ENCODE results near the gene SPACA9.

Gene SPACA9

DNA sequence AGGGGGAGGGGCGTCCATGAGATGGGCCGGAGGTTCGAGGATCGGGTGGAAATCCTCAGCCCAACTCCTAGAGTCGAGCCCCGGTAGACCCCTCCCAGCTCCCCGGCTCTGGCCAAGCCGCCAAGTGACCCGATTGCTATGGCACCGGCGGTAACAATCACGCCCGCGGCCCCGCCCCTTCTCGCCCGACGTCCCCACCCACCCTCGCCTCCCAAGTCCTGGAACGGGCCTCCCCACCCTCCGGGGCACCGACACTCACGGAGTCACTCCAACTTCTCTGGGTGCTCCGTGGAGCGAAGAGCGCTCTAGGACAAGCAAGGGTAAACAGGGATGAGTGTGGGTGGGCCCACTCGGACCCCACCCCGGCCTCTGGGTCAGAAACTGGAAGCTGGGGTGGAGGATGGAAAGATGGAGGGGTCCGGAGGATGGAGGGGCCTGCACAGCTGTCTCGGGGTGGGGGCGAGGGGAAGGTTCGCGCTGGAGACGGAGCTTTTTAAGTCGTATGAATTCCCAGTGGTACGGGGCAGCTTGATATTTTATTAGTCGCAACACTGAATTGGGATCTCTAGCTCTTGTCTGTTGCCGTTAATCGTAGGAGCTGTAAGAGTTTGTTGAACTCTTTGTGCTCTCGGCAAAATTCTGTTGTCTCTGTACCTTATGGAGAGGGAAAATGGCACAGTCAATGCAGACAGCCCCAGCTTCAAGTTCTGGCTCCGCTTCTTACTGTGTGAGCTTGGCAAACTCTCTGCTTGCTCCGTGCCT lies at the start of gene SPACA9:
Gene SPACA9, plus strand, starts transcription at position 204 of the 762 bp plus-strand sequence. CDS start 5,050 bp downstream, outside the sequence.
- DNase-seq = no peak

DNA sequence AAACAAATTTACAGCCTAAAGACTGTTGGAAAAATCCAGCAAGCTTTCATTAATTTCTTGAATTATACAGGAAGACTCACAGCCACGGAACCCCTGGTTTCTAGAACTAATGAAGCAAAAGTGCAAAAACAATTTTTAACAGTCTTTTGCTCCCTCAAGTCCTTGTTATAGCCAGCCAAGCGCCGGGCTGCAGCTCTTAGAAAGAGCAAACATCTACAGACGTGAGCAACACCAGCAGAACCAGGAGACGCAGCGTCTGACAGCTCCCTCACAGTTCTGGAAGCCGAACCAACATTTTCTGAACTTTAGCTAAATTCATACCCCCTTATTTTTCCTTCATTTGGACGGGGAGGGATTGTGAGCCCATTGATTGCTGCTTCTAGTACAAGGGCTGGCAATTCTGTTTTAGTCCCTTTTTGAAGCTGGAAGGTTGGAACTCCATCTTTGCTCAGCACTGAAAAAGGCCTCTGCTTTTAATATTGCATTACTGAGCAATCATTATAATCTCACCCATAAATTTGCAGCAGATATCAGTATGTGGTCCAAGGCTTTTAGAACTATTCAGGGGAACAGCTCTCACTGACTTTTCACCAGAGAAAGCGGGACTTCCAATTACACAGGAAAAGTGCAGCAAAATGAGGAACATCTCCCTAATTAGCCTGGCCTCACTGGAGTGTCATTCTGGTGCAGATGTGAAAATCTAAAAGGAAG lies 46.4 kb upstream of the SPACA9 start:
- no peak for DNase-seq

DNA sequence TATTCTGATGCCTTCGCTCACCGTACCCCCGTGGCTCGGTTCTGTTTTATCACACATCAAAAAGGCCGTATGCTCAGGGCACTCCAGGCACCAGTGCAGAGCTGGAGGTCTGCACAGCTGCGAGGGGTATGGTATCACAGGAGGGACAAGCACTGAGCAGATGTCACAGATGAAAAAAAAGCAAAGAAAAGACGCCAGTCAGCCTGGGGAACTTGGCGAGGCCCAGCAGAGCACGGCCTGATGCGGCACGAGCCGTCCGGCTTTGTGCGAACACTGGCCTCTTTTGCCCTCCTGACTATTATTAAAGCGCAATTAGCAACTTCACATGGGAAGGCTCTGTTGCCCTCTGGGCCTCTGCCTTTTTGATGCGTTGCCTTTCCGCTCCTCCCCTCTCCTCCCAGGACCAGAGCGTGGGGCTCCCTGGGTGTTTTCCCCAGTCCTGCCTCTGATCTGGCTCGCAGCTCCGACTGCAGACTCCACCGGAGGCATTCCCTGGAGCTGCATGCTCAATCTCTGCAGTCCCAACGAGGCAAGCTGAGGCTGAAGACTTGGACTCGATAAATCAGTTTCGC lies 45.1 kb upstream of the SPACA9 start:
- no peak for DNase-seq

DNA sequence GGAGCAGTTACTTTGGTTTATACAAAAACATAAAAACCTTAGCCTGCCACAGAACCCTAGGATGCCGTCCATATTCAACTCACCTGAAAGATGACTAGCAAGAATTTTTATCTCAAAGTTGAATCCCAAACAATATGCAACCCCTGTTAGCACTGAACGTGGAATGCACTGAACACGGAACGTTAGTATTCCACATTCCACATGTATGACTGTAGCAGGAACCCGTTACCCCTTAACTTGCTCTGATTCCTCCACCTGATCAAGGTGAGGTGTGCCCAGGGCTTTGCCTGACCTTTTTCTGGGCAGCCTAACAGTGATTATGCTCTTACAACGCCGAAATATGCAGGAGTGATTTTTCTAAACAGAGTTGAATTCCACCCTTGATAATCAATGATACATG lies 44.4 kb upstream of the SPACA9 start:
- no peak for DNase-seq

DNA sequence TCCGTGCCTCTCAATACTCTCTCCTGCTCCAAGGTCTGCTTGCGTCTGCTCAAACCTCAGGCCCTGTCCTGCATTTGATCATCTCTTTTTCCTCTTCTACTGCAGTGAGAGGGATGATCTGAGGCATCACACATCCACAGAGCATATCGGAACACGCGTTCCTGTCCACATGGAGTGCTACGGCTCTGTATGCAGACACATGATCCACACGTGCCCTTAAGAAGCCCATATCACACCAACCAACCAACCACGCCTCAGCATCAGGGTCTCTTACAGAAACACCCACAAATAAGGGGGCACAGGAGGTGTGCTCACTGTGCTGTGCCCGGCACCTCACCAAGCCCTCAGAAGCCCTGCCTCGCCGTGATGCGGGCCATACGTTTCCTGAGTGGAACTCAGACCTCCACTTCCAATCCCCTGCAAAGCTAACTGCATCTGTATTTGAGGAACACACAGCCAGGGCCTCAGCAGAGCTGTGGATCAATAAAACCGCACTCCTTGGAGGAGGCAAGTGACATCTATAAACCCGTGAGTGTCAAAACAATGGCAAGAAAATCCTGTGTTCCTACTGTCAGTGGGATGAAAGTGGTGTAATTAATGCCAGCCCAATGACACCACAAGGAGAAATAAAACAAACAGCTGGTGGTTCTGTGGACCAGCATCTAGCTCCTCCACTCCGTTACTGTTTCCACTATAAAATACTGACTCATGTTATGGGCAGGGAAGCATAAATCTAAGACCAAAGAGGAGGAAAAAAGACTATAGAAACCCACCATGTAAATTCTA lies 41.0 kb upstream of the SPACA9 start:
- DNase-seq = no peak

DNA sequence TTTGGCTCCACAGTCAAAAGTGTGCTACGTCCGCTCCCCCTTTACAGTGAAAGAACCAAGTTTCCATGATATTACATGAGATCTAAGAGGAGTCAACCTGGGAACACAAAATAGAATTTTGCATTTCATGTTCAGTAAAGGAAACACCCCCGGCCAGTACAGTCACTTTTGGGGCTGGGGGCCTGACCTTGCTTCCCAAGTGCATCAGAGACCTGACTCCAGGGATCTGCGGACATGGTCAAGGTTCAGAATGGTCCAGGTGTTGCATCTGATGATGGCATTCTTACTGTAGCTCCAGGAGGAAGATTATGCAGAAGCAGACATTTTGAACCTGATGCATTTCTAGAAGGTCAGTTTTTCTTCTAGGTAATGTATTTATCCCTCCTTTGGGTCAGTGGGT lies 40.4 kb upstream of the SPACA9 start:
- DNase-seq = no peak

DNA sequence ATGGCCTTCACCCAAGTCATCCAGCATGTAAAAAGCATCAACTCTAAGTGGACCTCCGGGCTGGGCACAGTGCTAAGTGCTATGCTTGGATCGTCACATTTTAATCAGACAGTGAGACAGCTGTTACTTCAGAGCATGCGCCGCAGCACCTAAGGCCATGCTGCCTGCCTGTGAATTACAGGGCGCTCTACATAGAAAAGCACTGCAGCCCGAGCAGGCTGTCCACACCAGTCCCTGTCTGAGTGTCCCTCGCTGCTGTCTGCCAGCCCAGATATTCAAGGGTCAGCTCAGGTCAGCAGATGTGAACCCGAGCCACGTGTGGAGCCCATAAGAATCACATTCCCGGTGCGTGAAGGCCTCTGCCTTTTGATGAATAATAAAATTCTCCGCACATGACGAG lies 37.7 kb upstream of the SPACA9 start:
- no peak for DNase-seq

DNA sequence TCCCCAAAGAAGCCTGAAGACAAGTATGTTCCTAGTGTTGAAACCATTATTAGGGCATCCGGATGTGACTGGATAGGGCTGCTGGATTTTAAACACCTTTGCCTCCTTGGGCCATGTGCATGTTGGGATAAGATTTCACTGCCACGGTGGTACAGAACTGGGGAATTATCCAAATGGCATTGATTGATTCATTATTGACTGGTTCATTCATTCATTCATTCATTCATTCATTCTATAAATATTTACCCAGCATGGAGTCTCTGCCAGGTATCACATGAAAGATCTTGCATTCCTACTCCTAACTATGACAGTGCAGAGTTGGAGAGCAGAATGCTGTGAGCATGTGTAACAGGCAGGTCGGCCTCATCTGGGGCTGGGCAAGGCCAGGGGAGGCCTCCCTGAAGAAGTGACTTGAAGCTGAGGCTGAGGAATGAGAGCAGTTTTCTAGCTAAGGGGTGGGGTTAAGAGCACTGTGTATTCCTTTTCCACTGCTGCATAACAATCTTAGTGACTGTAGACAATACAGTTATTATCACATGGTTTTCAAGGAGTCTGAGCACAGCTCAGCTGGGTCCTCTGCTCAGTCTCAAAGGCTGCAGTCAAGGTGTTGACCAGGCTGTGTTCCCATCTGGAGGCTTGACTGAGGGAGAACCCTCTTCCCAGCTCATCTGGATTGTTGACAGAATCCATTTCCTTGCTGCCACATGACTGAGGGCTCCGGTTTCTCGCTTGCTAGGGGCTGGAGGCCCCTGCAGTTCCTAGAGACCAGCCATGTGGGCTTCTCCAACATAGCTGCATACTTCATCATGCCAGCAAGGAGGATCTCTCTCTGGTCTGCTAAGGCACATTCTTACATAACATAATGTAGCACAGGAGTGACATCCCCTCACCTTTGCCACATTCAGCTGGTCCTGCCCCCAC lies 36.3 kb upstream of the SPACA9 start:
- no peak for DNase-seq

DNA sequence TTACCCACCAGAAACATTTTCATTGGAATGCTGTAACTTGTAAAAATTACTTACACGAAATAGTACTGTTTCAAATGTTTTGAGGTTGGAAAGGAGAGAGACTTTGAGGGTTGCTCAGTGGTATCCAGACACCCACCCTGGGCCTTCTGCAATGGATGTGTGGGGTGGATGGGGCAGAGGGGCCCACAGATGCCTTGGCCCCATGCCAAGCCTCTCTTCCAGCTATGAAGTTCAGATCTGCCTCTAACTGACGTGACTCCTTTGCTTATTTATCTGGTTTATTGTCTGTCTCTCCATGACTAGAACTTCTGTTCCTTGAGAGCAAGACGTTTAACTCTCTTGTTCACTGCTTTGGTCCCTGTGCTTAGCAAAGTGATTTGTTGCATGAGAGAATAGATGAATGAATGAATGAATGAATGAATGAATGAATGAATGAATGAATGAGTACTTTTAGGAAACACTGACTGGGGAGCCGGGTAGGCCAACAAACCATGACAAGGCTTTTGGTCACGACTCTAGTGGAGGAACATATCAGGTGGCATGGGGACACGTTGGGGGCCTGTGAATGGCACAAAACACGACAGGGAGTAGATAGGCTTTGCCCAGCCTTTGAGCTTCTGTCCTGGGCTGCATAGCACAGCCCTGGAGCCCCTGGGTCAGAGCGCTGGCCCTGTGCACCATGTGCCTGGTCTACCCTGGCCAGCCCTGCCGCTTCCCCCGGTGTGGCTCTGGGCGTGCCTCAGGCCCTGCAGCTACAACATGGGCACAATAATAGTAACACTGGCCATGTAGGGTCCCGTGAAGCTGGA lies 32.4 kb upstream of the SPACA9 start:
- no peak for DNase-seq

DNA sequence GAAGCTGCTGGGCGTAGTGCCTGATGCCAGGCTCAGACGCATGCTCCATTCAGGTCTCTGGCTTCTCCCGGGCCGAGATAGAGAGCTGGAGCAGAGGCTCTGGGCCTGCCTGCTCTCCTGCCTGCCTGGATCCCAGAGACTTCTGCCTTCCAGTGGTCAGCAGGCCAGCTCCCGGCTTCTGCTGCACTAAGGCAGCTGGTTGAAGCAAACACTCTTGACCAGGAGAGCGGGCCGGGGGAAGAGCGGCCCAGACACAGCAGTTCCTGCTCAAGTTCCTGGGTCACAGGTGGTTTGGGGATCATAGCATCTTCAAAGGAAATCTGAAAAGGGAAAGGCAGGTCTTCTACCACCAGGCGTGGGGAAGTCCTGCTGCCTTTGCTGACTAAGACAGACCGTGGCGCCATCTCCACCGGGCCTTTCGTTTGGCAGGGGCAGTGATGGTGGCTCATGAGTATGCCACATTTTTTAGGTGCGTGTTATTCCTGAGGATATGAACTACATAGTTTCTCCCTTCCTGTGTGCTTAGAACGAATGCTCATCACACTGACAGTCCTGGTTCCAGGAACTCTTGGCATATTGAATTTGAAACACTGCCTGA lies 31.7 kb upstream of the SPACA9 start:
- no peak for DNase-seq

DNA sequence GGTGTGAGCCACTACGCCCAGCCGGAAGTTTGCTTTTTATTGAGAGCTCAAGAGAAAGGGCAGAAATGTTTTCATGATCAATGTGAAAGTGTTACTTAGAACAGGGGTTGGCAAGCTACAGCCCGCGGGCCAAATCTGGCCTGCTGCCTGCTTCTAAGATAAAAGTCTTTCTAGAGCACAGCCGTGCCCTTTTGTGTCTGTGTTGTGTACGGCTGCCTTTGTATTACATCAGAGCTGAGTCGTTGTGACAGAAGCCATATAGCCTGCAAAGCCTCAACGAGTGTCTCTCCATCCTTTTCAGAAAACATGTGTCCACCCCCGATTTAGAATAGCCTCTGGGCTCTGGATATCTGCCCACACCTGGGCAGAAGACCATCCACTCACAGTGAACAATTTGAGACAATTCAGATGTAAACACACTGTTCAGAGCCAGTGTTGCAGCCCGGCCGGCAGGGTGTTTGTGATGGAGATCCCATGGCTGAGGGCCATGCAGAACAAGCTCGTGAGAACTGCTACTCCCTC lies 29.5 kb upstream of the SPACA9 start:
- no peak for DNase-seq

DNA sequence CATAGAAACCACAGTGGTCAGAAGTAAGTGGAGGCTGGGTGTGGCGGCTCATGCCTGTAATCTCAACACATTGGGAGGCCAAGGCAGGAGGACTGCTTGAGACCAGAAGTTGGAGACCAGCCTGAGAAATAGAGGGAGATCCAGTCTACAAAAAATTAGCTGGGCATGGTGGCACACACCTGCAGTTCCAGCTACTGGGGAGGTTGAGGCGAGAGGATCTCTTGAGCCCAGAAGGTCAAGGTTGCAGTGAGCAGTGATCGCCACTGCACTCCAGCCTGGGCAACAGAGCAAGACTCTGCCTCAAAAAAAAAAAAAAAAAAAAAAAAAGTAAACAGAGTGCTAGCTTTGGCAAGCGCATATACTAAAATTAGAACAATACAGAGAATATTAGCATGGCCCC lies 25.2 kb upstream of the SPACA9 start:
- no peak for DNase-seq

DNA sequence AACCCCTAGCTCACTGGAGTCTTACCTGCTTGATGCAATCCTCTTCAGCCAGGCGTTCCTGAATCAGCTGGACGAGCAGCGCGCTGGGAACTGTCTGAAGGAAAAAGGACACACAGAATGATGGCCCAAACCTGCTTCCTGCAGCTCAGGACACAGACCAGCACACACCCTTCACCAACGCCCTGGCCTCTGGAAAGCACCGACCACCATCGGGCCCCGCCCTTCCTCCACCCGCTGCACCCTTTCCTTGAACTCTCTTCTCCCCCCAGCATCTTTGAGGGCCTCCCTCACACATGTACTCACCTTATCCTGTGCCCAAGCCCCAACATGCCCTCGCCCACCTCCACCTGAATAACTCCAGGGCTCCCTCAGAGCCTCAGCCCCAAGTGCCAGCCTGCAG lies 23.9 kb upstream of the SPACA9 start:
- no peak for DNase-seq

DNA sequence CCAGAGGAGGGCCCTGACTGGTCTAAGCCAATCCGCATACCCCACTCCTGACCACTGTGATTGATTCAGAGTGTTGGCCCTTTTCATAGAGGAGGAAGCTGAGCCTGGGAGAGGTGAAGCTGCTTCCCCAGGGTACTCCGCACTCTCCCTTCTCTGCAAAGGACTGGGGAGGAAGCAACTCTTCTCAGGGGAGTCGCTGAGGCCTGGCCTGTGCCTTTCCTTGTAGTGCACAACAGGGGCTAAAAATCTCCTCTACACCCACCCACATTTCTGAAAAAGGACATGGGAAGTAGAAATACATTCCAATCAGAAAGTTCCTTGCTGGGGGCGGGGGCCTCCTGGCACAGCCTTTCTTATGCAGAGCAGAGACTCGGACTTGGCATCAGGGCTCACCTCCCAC lies 22.8 kb upstream of the SPACA9 start:
- DNase-seq = no peak

DNA sequence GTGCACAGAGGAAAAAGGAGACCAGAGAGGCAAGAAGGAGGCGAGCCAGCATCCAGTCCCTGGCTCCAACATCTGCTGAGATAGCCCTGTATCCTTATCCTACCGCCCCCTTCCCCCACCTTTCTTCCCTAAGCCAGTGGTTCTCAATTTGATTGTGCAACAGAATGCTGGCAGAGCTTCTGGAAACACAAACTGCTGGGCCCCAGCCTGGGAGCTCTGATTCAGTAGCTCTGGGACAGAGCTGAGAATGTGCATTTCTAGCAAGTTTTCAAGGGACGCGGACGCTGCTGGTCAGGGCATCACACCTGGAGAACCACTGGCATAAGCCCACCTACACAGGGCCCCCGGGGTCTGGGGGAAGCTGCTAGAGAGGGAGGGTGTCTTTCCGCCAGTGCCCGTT lies 21.7 kb upstream of the SPACA9 start:
- no peak for DNase-seq

DNA sequence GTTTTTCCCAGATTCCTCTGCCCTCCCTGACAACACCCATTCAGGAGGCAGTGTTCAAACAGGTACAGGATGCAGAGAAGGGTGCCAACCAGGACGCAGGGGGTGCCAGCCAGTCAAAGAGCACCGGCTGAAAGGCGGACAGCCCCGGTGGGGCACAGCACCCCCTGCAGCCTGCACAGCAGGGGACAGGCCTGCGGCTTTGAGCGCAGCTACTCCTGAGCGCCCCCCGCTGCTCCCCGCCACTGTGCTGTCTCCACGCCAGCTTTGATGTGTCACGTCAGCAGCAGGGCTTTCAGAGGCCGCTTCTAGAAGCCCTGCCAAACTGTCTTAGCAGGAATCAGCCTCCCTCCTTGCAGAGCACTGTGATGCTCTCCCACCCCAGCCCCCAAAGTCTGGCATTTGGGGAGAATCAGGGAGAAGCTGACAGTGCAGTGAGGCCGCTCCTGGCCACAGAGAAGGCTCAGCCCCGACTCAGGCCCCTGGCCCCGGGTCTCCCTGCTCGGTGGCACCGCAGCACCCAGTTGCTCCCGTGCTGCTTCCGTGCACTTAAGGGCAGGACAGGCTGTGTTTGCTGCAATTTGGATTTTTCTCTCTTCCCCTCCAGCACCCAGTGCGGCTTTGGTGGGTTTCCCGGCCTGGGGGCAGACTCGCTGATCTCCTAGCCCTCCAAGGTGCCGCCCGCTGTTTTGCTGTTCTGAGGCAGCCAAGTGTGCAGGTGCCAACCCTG lies 20.9 kb upstream of the SPACA9 start:
- DNase-seq = no peak

DNA sequence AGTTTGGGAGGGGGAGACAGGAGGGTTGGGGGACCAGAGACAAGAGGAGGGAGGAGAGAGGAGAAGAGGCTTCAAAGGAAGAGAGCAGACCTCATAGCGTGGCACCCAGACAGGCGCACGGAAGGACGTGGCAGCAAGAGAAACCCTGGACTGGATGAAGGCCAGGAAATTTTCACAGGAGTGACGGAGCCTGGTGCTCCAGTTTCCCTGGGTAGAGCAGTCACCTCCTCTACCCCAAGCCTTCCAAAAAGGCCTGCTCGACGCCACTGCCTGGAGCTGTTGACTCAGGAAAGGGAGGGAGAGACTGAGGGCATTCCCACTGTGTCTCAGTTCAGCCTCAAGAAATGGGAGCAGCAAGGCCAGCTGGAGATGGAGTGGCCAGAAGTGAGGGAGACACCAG lies 19.9 kb upstream of the SPACA9 start:
- no peak for DNase-seq

DNA sequence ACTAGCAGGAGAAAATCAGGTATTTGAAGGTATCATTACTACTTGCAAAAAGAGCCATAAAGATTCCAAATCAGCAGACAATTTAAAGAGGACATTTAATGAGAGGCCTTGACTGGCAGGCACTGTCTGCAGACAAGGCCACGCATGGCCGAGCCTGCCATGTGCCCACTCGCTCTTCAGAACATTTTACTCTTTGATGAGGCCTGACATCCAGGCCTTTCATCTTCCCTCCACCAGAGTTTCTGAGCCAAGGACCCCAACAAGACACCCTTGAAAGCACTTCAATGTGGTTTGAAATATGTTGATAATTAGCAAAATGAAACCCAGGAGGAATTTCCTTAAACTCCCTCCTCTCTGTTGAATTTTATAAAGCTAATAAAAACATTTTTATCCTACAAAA lies 17.0 kb upstream of the SPACA9 start:
- DNase-seq = no peak

DNA sequence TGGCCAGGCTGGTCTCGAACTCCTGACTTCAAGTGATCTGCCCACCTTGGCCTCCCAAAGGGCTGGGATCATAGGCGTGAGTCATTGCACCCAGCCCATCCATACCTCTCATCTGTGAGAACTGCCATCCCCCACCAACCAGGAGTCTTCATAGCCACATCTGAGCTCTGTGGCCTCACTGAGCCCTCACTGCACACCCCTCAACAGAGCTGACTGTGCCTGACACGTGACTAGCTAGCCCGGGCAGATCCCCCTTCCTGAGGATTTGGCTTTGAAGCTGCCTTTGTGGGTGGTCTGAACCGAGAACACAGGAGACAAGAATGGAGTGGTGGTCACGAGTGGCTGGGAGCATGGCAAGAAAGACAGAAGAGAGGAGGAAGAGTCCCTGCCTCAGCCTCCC lies 16.2 kb upstream of the SPACA9 start:
- no peak for DNase-seq

DNA sequence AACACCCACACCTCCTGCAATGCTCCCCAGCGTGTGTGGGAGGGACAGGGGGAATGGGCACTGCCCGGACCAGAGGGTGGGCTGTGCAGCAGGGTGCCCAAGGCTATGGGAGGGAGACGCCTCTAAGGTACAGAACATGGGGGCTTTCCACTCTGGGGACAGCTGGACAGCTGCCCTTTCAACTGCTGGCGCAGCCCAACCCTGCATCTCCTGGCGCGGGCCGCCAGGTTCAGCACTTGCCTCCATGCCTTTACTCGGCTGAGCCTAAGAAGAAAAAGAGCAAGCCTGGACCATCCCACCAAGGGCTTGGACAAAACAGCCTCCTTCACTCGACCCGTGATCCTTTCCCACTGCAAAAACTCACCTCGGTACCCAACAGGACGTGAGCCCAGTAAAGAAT lies 15.6 kb upstream of the SPACA9 start:
- no peak for DNase-seq
